Osteoblast (primary cell): ENCODE measurements around the gene STUB1. TPM values are rescaled to one million over a fixed set of nuclear protein-coding genes. Genes with fewer than 3 reads are reported as not detected.
"Not testable (repeated sequence)": the region's sequence is repeated elsewhere in the genome, so short reads cannot be mapped to it uniquely, and the experiment has no call there.

ENCODE experiments used
- DNase-seq: peaks from one replicate; pipeline ENCODE4 v3.0.0; 2011; ENCODE audit warnings: low spot score, mixed read lengths; ENCODE audit not compliant: insufficient read length; ENCODE audit errors: missing footprints
- H2AFZ ChIP-seq: 2 replicates; pipeline ENCODE4 v1.6.0; 2011; ENCODE audit warnings: mild to moderate bottlenecking, low read length
- H3K27ac ChIP-seq: 2 replicates; pipeline ENCODE4 v1.5.1; 2011; ENCODE audit warnings: mild to moderate bottlenecking, low read depth, low read length, moderate library complexity
- H3K27me3 ChIP-seq: 2 replicates; pipeline ENCODE4 v1.6.0; 2012; ENCODE audit warnings: mild to moderate bottlenecking, control low read depth, inconsistent platforms, low read length, moderate library complexity; ENCODE audit not compliant: insufficient read depth
- H3K36me3 ChIP-seq: 2 replicates; pipeline ENCODE4 v1.5.1; 2011; ENCODE audit warnings: mild to moderate bottlenecking, low read length, control low read depth, moderate library complexity; ENCODE audit not compliant: insufficient read depth
- H3K4me1 ChIP-seq: 2 replicates; pipeline ENCODE4 v1.5.1; 2011; ENCODE audit warnings: mild to moderate bottlenecking, low read length, control low read depth, moderate library complexity; ENCODE audit not compliant: insufficient read depth
- H3K4me2 ChIP-seq: 2 replicates; pipeline ENCODE4 v1.6.0; 2011; ENCODE audit warnings: mild to moderate bottlenecking, low read length; ENCODE audit not compliant: insufficient read depth
- H3K4me3 ChIP-seq: fragments of 200-600 bp; sonication (generic); 3 replicates; pipeline ENCODE4 v1.5.1; 2012; ENCODE audit warnings: mild to moderate bottlenecking, low read length, inconsistent platforms; ENCODE audit not compliant: insufficient read depth
- H3K79me2 ChIP-seq: 2 replicates; pipeline ENCODE4 v1.6.0; 2012; ENCODE audit warnings: mild to moderate bottlenecking, low read length, control low read depth, inconsistent platforms; ENCODE audit not compliant: insufficient read depth
- H3K9me3 ChIP-seq: 2 replicates; pipeline ENCODE4 v1.5.1; 2011; ENCODE audit warnings: low read depth, low read length, control low read depth
- H4K20me1 ChIP-seq: 2 replicates; pipeline ENCODE4 v1.6.0; 2012; ENCODE audit warnings: mild to moderate bottlenecking, low read length, control low read depth; ENCODE audit not compliant: insufficient read depth
- total RNA-seq: library from RNA; depleted of rRNA; stranded (reverse); fragments of >200 nt; gene quantifications from 2 replicates; pipeline ENCODE4 v1.2.3, GENCODE V29; 2012
- TF ChIP-seq, protein P1 (sequence below): IDR thresholded peaks from 2 replicates; pipeline ENCODE4 v1.5.1; 2011; ENCODE audit warnings: mild to moderate bottlenecking, low read depth, low read length, moderate library complexity; ENCODE audit errors: extremely low read depth

Gene STUB1
- total RNA-seq, 1 donor, result 102 TPM

DNA sequence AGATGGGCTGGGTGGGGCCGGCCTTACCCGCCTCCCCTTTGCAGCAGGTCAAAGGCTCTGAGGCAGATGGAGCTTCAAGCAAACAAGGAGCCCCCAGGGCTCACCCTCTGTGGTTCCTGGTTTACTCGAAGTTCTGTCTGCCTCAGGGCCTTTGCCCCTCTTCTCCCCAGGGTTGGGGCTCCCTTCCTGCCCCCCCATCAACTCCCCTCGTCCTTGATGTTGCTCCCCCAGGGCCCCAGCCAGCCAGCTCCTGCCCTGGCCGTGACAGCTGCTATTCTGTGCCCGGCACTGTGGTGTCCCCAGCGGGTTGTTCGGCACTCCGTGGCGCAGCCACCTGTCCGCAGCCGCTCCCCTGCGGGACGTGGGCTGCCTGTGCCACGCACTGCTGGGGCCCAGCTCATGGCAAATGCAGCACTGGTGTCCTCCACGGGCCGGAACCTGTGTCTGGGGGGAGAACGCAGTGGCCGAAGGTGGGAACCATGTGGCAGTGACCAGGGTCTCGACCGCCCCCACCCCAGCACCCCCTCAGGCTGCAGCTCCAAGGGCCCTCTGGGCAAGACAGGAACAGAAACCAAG lies 30.4 kb downstream of the STUB1 start:
- H3K4me1 ChIP-seq, result peaks cover 9% of the 10 kb centered on the region
- H3K27ac ChIP-seq, result no peak overlapping the region
- no peak overlapping the region for H3K4me3 ChIP-seq
- peaks cover 36% of the 10 kb centered on the region for H3K27me3 ChIP-seq
- DNase-seq, result no peak
- H3K36me3 ChIP-seq, result no peaks in the 10 kb centered on the region
- no peaks in the 10 kb centered on the region for H3K9me3 ChIP-seq
- H2AFZ ChIP-seq, result no peak overlapping the region
- no peaks in the 10 kb centered on the region for H3K79me2 ChIP-seq
- TF ChIP-seq, protein P1, sequence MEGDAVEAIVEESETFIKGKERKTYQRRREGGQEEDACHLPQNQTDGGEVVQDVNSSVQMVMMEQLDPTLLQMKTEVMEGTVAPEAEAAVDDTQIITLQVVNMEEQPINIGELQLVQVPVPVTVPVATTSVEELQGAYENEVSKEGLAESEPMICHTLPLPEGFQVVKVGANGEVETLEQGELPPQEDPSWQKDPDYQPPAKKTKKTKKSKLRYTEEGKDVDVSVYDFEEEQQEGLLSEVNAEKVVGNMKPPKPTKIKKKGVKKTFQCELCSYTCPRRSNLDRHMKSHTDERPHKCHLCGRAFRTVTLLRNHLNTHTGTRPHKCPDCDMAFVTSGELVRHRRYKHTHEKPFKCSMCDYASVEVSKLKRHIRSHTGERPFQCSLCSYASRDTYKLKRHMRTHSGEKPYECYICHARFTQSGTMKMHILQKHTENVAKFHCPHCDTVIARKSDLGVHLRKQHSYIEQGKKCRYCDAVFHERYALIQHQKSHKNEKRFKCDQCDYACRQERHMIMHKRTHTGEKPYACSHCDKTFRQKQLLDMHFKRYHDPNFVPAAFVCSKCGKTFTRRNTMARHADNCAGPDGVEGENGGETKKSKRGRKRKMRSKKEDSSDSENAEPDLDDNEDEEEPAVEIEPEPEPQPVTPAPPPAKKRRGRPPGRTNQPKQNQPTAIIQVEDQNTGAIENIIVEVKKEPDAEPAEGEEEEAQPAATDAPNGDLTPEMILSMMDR, result no peak
- no peak overlapping the region for H3K4me2 ChIP-seq
- peaks cover 4% of the 10 kb centered on the region for H4K20me1 ChIP-seq

- Histone ChIP-seq H2AFZ (no peak overlapping the region), H3K4me2 (no peak overlapping the region), H3K9me3 (no peaks in the 10 kb centered on the region), H3K36me3 (no peaks in the 10 kb centered on the region), H3K4me1 (peaks cover 13% of the 10 kb centered on the region), H3K4me3 (no peak overlapping the region), H3K79me2 (no peaks in the 10 kb centered on the region), H3K27ac (no peak overlapping the region), H4K20me1 (peaks cover 4% of the 10 kb centered on the region), H3K27me3 (peaks cover 36% of the 10 kb centered on the region)
- TF ChIP-seq, protein P1, result no peak
- no peak for DNase-seq
These were observed 30.9 kb downstream of the STUB1 start for GRCh38 chr16:711084-711483.

DNA sequence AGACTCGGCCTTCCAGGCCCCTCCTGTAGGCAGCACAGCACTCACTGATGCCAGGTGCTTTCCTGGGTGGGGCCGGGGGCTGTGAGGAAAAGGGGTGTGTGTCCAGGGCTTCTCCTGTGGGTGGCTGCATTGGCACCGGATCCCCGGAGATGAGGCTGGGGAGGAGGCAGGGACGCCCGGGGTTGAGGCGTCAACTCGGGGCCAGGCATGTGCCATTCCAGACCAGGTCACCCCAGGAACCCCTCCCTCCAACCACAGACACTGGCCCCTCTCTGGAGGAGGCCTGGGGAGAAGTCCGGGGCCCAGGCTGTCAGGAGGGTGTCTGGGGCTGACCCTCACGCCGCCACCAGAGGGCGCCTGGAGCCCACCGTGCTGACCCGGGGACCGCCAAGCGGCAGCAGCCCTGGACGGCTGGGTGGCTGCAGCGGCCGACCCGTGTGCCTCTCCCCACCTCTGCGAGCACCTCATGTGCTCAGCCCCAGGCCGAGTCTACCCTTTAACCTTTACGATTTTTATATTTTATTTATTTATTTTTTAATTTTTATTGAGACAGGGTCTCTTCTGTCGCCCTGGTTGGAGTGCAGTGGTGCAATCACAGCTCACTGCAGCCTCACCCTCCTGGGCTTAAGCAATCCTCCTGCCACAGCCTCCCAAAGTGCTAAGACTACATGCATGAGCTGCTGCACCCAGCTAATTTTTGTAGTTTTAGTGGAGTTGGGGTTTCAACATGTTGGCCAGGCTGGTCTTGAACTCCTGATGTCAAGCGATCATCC lies 31.5 kb downstream of the STUB1 start:
- peaks cover 9% of the 10 kb centered on the region for H4K20me1 ChIP-seq
- H3K4me1 ChIP-seq, result peaks cover 18% of the 10 kb centered on the region
- no peak overlapping the region for H3K27ac ChIP-seq
- no peak overlapping the region for H3K4me2 ChIP-seq
- H2AFZ ChIP-seq, result no peak overlapping the region
- DNase-seq, result peak; percentile 100
- TF ChIP-seq, protein P1, result peak; percentile 82
- peaks cover 31% of the 10 kb centered on the region for H3K27me3 ChIP-seq
- peaks cover 6% of the 10 kb centered on the region for H3K79me2 ChIP-seq
- H3K9me3 ChIP-seq, result no peaks in the 10 kb centered on the region
- H3K36me3 ChIP-seq, result no peaks in the 10 kb centered on the region
- no peak overlapping the region for H3K4me3 ChIP-seq

GRCh38 chr16:712740-713250 lies 32.6 kb downstream of the STUB1 start:
- H4K20me1 ChIP-seq, H3K4me3 ChIP-seq, H2AFZ ChIP-seq, H3K36me3 ChIP-seq, H3K27ac ChIP-seq, H3K79me2 ChIP-seq, H3K9me3 ChIP-seq: not testable (repeated sequence)
- Histone ChIP-seq H3K4me1 (peaks cover 18% of the 10 kb centered on the region), H3K4me2 (peak overlapping the region; percentile 3), H3K27me3 (peaks cover 24% of the 10 kb centered on the region)
- DNase-seq, result peak; percentile 98
- TF ChIP-seq, protein P1, result peak; percentile 56
